DMS114 treated with DMSO at 0.1 percent for 48 hours (cell line): ENCODE data around the gene TSPAN7.
A peak's percentile ranks its signal among the peaks of the same experiment; 100 is the strongest.

Source experiments
- DNase-seq: peaks from one replicate; lab custom pipeline; 2025; ENCODE audit not compliant: unreplicated experiment; lab: John Stamatoyannopoulos, UW

Gene TSPAN7

GRCh38 chrX:38641197-38641596, 79.9 kb downstream of the TSPAN7 start:
- no peak for DNase-seq

DNA sequence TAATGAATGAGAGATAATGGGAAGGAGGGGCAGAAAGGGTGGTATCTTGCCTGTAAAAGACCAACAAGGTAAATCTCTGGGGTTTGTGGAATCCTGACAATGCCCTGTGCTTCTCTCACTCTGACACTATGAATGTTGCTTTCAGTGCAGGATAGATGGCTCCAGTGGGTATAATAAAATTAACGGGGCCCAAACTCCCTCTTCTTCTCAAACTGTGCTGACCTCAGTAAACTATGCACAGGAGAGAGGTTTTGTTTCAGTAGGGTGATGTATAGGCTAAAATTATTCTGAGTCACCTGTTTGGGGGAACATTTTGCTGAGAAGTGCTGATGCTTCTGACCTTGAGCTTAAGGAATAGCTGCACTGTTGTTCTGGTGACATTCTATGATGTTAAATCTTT, 82.6 kb downstream of the TSPAN7 start:
- DNase-seq: no peak

DNA sequence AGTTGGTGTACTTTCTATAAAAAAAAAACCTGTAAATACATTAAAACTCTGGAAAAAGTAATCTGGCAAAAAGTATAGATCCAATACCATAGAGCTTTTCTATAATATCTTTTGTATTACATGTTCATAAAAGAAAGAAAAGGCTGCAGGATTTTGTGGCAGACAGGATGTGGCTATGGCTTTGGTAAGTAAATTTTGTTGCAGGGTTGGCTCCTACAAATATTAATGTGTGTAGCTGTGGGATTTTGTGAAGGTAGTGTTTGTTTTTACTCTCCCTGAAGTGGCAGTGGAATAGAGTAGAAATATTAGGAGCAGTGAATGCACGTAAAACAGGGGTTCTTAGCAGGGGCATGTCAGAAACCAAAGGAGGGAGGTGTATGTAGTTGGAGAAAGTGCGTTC, 84.8 kb downstream of the TSPAN7 start:
- DNase-seq: no peak

DNA sequence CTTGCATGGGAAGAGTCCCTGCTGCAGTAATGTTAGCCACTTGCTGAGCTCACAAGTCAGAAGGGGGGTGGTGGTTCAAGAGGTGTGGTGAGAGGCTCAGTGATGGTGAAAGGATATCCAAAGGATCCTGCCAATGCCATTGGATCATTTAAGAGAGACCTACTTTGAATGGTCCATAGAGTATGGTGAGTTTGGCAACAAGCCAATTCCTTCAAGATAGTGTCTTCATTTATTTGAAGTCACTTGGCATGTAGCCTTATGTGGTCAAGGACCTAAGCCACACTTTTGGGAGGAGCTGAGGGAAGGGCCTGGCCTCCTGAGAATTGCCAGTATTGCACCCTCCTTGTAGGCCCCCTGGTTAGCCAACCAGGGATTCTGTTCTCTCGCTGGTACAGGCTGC, 87.9 kb downstream of the TSPAN7 start:
- DNase-seq: no peak

- no peak for DNase-seq
These were observed 88.6 kb downstream of the TSPAN7 start for GRCh38 chrX:38649674-38650647.

GRCh38 chrX:38651625-38652601, 90.6 kb downstream of the TSPAN7 start:
- no peak for DNase-seq

DNA sequence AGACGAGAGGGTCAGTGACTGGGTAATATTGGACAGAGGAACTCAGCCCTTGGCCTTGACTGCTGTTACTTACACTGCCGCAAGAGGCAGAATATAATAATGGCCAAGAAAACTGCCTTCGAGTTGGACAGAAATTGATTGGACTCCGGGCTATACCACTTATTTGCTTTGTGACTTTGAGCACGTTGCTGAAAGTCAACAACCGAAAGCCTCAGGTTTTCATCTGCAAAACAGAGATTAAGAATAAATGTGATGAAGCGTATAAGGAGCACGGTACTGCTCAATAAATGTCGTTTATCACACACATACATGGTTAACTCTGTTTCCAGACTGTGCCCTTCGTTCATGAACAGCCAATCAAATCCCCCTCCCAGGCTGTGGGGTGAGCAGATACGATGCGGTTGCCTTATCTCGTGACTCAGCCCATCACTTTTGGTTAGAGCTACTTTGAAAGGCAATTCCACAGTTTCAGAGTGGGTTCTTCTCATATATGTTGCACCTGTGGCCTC, 91.6 kb downstream of the TSPAN7 start:
- DNase-seq: no peak

GRCh38 chrX:38654302-38654701, 93.0 kb downstream of the TSPAN7 start:
- peak; percentile 2 for DNase-seq

GRCh38 chrX:38656350-38656915, 95.1 kb downstream of the TSPAN7 start:
- DNase-seq: no peak

DNA sequence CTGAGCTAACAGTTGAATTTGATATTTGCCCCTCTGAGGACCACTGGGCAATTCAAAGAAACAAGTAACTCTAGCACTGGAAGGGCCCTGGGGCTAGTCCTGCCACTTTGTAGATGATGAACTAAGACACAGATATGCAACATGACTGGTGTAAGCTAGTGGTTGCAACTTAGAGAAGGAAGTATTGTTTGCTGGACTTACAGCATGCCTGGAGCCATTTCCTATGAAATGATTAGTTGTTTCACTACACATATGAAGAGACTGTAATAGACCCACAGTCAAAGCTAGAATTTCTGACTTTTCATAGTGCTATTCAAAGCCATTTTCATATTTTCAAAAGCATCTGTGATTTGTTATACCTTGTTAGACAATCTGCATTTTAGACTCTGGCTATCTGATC, 96.2 kb downstream of the TSPAN7 start:
- no peak for DNase-seq

- no peak for DNase-seq
These were observed 99.2 kb downstream of the TSPAN7 start for GRCh38 chrX:38660395-38661102.

- no peak for DNase-seq
These were observed 99.7 kb downstream of the TSPAN7 start for GRCh38 chrX:38661103-38661441.

GRCh38 chrX:38661561-38661960, 100.2 kb downstream of the TSPAN7 start:
- DNase-seq: no peak

DNA sequence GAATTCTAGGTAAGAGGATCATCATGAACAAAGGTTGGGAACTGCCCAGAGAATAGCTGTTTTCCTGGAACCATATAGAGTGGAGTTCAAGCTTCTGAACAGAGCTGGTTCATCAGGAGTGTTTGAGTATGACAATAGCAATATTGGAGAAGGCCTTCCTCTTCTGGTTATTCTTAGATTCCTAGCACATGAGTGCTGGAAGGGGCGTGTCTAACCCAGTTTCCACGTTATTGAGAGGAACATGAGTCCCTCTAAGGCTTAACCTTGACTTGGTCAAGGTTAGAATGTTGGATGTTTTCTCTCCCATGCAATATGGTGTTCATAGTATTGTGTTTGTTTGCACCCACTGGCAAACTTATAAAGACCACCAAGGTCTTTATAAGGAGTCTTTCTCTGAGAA, 101.3 kb downstream of the TSPAN7 start:
- no peak for DNase-seq

GRCh38 chrX:38664285-38664684, 102.9 kb downstream of the TSPAN7 start:
- peak; percentile 31 for DNase-seq

GRCh38 chrX:38666909-38667308, 105.6 kb downstream of the TSPAN7 start:
- DNase-seq: no peak

- no peak for DNase-seq
These were observed 107.4 kb downstream of the TSPAN7 start for GRCh38 chrX:38668771-38669170.

DNA sequence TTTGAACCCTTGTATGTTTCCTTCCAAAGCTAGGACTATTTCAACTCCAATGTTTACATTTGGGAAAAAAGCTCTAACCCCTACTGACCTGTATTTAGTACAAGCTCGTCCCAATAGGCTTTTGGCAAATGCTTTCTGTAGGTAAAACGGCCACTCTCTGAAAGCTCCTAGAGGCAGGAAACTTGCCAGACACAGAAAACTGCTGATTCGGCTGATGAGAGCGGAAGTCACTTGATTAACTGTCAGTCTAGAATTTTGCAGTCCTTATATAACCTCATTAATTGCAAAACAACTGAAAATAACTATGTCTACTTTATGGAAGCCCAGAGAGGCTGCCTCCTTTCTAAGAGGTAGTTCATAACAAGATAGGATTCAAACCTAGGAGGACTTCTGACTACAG, 108.1 kb downstream of the TSPAN7 start:
- no peak for DNase-seq

DNA sequence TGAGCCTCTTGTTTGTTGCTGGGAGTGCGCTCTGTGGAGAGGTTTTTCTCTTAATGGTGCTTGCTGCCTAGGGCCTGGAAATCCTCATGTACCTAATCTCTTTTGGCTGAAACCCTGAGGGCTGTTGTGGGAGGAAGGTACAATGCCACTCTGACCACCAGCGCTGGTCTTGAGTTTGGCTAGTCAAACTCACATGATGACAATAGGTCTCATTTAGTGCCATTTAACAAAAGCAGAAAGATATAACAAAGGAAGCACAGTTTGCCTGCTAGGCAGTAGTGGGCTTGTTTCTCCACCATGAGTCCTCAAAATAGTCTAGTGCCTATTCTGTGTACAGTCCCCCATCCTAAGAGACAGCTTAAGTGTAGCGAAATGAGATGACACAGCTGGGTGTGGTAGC, 111.3 kb downstream of the TSPAN7 start:
- no peak for DNase-seq

DNA sequence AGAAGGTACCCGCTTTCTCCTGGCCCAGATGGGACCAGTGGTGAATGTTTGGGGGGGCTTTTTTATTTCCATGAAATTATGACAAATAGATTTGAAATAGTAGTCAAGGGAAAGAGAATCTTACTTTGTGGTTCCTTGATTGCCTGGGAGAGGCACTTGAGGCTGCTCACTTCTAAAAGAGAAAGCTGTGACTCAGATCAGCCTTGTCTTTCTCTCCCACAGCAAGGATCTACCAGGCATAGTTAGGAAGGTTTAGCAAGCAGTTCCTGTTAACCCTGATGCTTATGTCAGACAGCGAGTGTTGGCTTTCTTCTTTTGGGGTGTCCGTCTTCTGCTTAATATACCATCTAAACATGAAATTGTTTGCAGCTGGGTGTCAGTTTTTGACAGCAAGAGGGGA, 114.5 kb downstream of the TSPAN7 start:
- DNase-seq: no peak

DNA sequence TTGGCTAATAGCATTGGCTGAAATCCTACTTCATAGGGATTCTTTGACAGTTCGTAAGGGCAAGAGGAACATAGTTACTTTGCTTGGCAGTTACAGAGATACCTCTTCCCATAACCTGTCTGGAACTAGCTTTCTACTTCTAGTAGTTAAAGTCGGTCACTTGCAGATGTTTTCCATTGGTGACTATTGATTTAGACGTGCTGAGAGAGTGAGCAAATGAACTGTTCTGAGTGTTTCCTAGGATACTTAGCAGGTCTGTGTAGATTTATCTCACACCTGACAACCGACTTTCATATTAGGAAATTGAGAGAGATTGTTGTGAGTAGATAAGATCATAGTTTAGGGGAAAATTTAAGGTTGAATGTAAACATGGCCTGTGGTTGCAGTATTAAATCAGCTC, 116.8 kb downstream of the TSPAN7 start:
- no peak for DNase-seq
